Mononuclear cell (primary cell): ENCODE measurements around the gene DZIP1L. TPM values are rescaled to one million over a fixed set of nuclear protein-coding genes. Genes with fewer than 3 reads are reported as not detected.
A peak's percentile ranks its signal among the peaks of the same experiment; 100 is the strongest.
"Not testable (repeated sequence)": the region's sequence is repeated elsewhere in the genome, so short reads cannot be mapped to it uniquely, and the experiment has no call there.

Experiments
- H3K27me3 ChIP-seq: 2 replicates; pipeline ENCODE4 v1.6.0; 2011; ENCODE audit warnings: low read length, control low read depth; ENCODE audit not compliant: insufficient read depth
- H3K4me1 ChIP-seq: 2 replicates; pipeline ENCODE4 v1.5.1; 2011; ENCODE audit warnings: mild to moderate bottlenecking, low read length, control low read depth; ENCODE audit not compliant: insufficient read depth
- H3K4me3 ChIP-seq: 2 replicates; pipeline ENCODE4 v1.5.1; 2011; ENCODE audit warnings: mild to moderate bottlenecking, low read length, moderate library complexity
- H3K9me3 ChIP-seq: 2 replicates; pipeline ENCODE4 v1.5.1; 2011; ENCODE audit warnings: low read depth, mild to moderate bottlenecking, control low read depth, low read length
- total RNA-seq: library from RNA; depleted of rRNA; stranded (reverse); fragments of >200 nt; gene quantifications from one replicate; pipeline ENCODE4 v1.2.3, GENCODE V29; 2012

Gene DZIP1L
- total RNA-seq = 0.21 TPM

GRCh38 chr3:138114988-138115971 lies at the start of gene DZIP1L:
Gene DZIP1L, minus strand, starts transcription at chr3:138115608. Its CDS starts 11,637 bp downstream, at chr3:138103971.
- H3K4me3 ChIP-seq = peak within 1 kb of the TSS; percentile 50
- H3K9me3 ChIP-seq = no peaks in the 10 kb centered on the region
- peaks cover 14% of the 10 kb centered on the region for H3K4me1 ChIP-seq
- H3K27me3 ChIP-seq = peaks cover 5% of the 10 kb centered on the region

GRCh38 chr3:138165061-138165460 lies 49.7 kb upstream of the DZIP1L start:
- H3K4me3 ChIP-seq = no peak overlapping the region
- no peaks in the 10 kb centered on the region for H3K9me3 ChIP-seq
- H3K4me1 ChIP-seq = no peaks in the 10 kb centered on the region
- H3K27me3 ChIP-seq = no peaks in the 10 kb centered on the region

GRCh38 chr3:138157743-138158142 lies 42.3 kb upstream of the DZIP1L start:
- Histone ChIP-seq H3K4me1 (no peaks in the 10 kb centered on the region), H3K4me3 (no peak overlapping the region), H3K9me3 (no peaks in the 10 kb centered on the region), H3K27me3 (no peaks in the 10 kb centered on the region)

- Histone ChIP-seq H3K9me3 (no peaks in the 10 kb centered on the region), H3K4me1 (no peaks in the 10 kb centered on the region), H3K4me3 (no peak overlapping the region), H3K27me3 (no peaks in the 10 kb centered on the region)
Observed at GRCh38 chr3:138154534-138154933, 39.1 kb upstream of the DZIP1L start.

GRCh38 chr3:138148503-138148902 lies 33.1 kb upstream of the DZIP1L start:
- Histone ChIP-seq H3K4me1 (no peaks in the 10 kb centered on the region), H3K9me3 (no peaks in the 10 kb centered on the region), H3K4me3 (no peak overlapping the region), H3K27me3 (no peaks in the 10 kb centered on the region)

- not testable (repeated sequence) for H3K4me3 ChIP-seq, H3K27me3 ChIP-seq, H3K9me3 ChIP-seq
- peaks cover 26% of the 10 kb centered on the region for H3K4me1 ChIP-seq
Observed at GRCh38 chr3:138142181-138142580, 26.8 kb upstream of the DZIP1L start.

GRCh38 chr3:138140940-138141339 lies 25.5 kb upstream of the DZIP1L start:
- no peak overlapping the region for H3K4me3 ChIP-seq
- no peaks in the 10 kb centered on the region for H3K27me3 ChIP-seq
- peaks cover 38% of the 10 kb centered on the region for H3K4me1 ChIP-seq
- no peaks in the 10 kb centered on the region for H3K9me3 ChIP-seq

- Histone ChIP-seq H3K4me1 (peaks cover 51% of the 10 kb centered on the region), H3K27me3 (no peaks in the 10 kb centered on the region), H3K4me3 (no peak overlapping the region), H3K9me3 (no peaks in the 10 kb centered on the region)
Observed at GRCh38 chr3:138139691-138140090, 24.3 kb upstream of the DZIP1L start.

GRCh38 chr3:138137861-138138260 lies 22.5 kb upstream of the DZIP1L start:
- Histone ChIP-seq H3K4me1 (peaks cover 58% of the 10 kb centered on the region), H3K9me3 (no peaks in the 10 kb centered on the region), H3K4me3 (no peak overlapping the region), H3K27me3 (no peaks in the 10 kb centered on the region)

- Histone ChIP-seq H3K27me3 (no peaks in the 10 kb centered on the region), H3K4me1 (peaks cover 58% of the 10 kb centered on the region), H3K4me3 (no peak overlapping the region), H3K9me3 (no peaks in the 10 kb centered on the region)
Observed at GRCh38 chr3:138136201-138136600, 20.8 kb upstream of the DZIP1L start.

- Histone ChIP-seq H3K9me3 (no peaks in the 10 kb centered on the region), H3K4me1 (peaks cover 58% of the 10 kb centered on the region), H3K4me3 (no peak overlapping the region), H3K27me3 (no peaks in the 10 kb centered on the region)
Observed at GRCh38 chr3:138135833-138136194, 20.4 kb upstream of the DZIP1L start.

GRCh38 chr3:138135146-138135832 lies 19.9 kb upstream of the DZIP1L start:
- H3K27me3 ChIP-seq = no peaks in the 10 kb centered on the region
- no peak overlapping the region for H3K4me3 ChIP-seq
- no peaks in the 10 kb centered on the region for H3K9me3 ChIP-seq
- H3K4me1 ChIP-seq = peaks cover 58% of the 10 kb centered on the region

GRCh38 chr3:138132239-138132638 lies 16.8 kb upstream of the DZIP1L start, which contains the start of gene A4GNT:
Gene A4GNT, minus strand, starts transcription at chr3:138132390. Its CDS starts 1,134 bp downstream, at chr3:138131256.
- Histone ChIP-seq H3K9me3 (no peaks in the 10 kb centered on the region), H3K27me3 (no peaks in the 10 kb centered on the region), H3K4me1 (peaks cover 33% of the 10 kb centered on the region), H3K4me3 (no peak within 1 kb of the TSS)

GRCh38 chr3:138127636-138128365 lies 12.4 kb upstream of the DZIP1L start:
- no peaks in the 10 kb centered on the region for H3K27me3 ChIP-seq
- H3K4me3 ChIP-seq = no peak overlapping the region
- peaks cover 25% of the 10 kb centered on the region for H3K4me1 ChIP-seq
- H3K9me3 ChIP-seq = no peaks in the 10 kb centered on the region
